Sigmoid colon (tissue), 7 donors: Measurements from ENCODE around the gene CAST. TPM values are rescaled to one million over a fixed set of nuclear protein-coding genes. Genes with fewer than 3 reads are reported as not detected.
"Not testable (repeated sequence)": the region's sequence is repeated elsewhere in the genome, so short reads cannot be mapped to it uniquely, and the experiment has no call there.

ENCODE experiments used
- DNase-seq: peaks from one replicate; pipeline ENCODE4 v3.0.0-alpha.2; 2019
- H3K27ac ChIP-seq, 4 donors: fragments of 200-600 bp; sonication (generic); one replicate each; pipeline ENCODE4 v1.5.1; 2016 to 2019; ENCODE audit warnings: mild to moderate bottlenecking in 1 of 4
- H3K27me3 ChIP-seq, 3 donors: fragments of 200-600 bp; sonication (generic); one replicate each; pipeline ENCODE4 v1.5.1; 2019; ENCODE audit warnings: mild to moderate bottlenecking in 1 of 3
- H3K36me3 ChIP-seq, 4 donors: fragments of 200-600 bp; sonication (generic); one replicate each; pipeline ENCODE4 v1.5.1; 2016 to 2019
- H3K4me1 ChIP-seq, 4 donors: fragments of 200-600 bp; sonication (generic); one replicate each; pipeline ENCODE4 v1.5.1; 2017 to 2019
- H3K4me3 ChIP-seq, 4 donors: fragments of 200-600 bp; sonication (generic); one replicate each; pipeline ENCODE4 v1.5.1; 2017 to 2019; ENCODE audit warnings: mild to moderate bottlenecking in 2 of 4, moderate library complexity in 1 of 4
- H3K9me3 ChIP-seq, 4 donors: fragments of 200-600 bp in 3 of 4; sonication (generic) in 3 of 4; one replicate each; pipeline versions ENCODE4 v1.5.1 to v1.6.1; 2013 to 2019
- CTCF ChIP-seq, 4 experiments: fragments of 450-650 bp in 3 of 4; fragments of 200-600 bp in 1 of 4; IDR thresholded peaks; one replicate each; pipeline ENCODE4 v1.5.1; 2016 to 2019; ENCODE audit warnings: antibody characterized with exemption in 4 of 4, mild to moderate bottlenecking in 3 of 4, moderate library complexity in 2 of 4
- EP300 ChIP-seq, 4 donors: sonication (generic); formaldehyde crosslinking; IDR thresholded peaks; one replicate each; pipeline ENCODE4 v1.6.1; 2017; ENCODE audit warnings: antibody characterized with exemption in 4 of 4
- POLR2A ChIP-seq, 2 donors: fragments of 450-650 bp; IDR thresholded peaks; one replicate each; pipeline ENCODE4 v1.6.1; 2016; ENCODE audit warnings: antibody characterized with exemption in 2 of 2, mild to moderate bottlenecking in 2 of 2, moderate library complexity in 2 of 2
- POLR2AphosphoS5 ChIP-seq, 4 donors: sonication (generic); formaldehyde crosslinking; IDR thresholded peaks; one replicate each; pipeline ENCODE4 v1.6.1; 2017; ENCODE audit warnings: antibody characterized with exemption in 4 of 4
- WGBS, 2 donors: extraction: QIAGEN DNeasy Blood & Tissue Kit; methylation state at CpG; one replicate each; pipeline ENCODE4 v1.1.7; 2013; 5-methylcytosine and 5-hydroxymethylcytosine counted together
- intact Hi-C: fragments of 100-400 bp; cut with DNase I; formaldehyde crosslinking; loops from one replicate; pipeline ENCODE4 v1.15.1; 2023
- polyA plus RNA-seq, 3 donors: library from polyadenylated mRNA; stranded (reverse); fragments of 200-250 nt; gene quantifications; one replicate each; pipeline ENCODE4 v1.2.3, GENCODE V29; 2013
- total RNA-seq, 4 donors: library from RNA; depleted of rRNA; stranded (reverse); fragments of >200 nt; gene quantifications; one replicate each; pipeline ENCODE4 v1.1.0, GENCODE V29; 2016
- donor health status: healthy with polysubstance abuse.
- donor health status: Bipolar disorder and iron deficiency.
- donor health status: healthy.

The CAST gene
- total and polyA plus RNA-seq, 7 donors, result 138 to 348 (median 225) TPM

GRCh38 chr5:96616801-96617200 lies 45.4 kb upstream of the CAST start:
- WGBS, 2 donors, result 19 to 78% methylated on average over 3 of the region's 3 CpGs
- no peak for DNase-seq
- Histone ChIP-seq H3K27ac (no peak overlapping the region), H3K4me3 (no peak overlapping the region), H3K9me3 (no peaks in the 10 kb centered on the region), H3K4me1 (peaks cover 0 to 10% (median 3%) of the 10 kb centered on the region in 4 donors), H3K27me3 (no peaks in the 10 kb centered on the region), H3K36me3 (no peaks in the 10 kb centered on the region)
- no peak for TF ChIP-seq CTCF (IDR thresholded peaks at IDR 0.05)
- TF ChIP-seq EP300 (IDR thresholded peaks at IDR 0.05), result no peak
- TF ChIP-seq POLR2AphosphoS5 (IDR thresholded peaks at IDR 0.05), result no peak
- no peak for TF ChIP-seq POLR2A (IDR thresholded peaks at IDR 0.05)
- intact Hi-C loops, result loop anchor here (5.0 to 10.0 kb wide), 3 partner anchors 46 to 188 kb away; partner anchors contain the start of genes CAST and ERAP1

- H3K27ac ChIP-seq, H3K27me3 ChIP-seq, H3K4me3 ChIP-seq, H3K36me3 ChIP-seq, H3K4me1 ChIP-seq, H3K9me3 ChIP-seq, DNase-seq: not testable (repeated sequence)
- WGBS, 2 donors, result 97 to 98% methylated on average over 30 of the region's 30 CpGs
- intact Hi-C loops, result loop anchor here (5.0 to 10.0 kb wide), 3 partner anchors 44 to 186 kb away; partner anchors contain the start of genes CAST and ERAP1
These were observed 43.7 kb upstream of the CAST start for GRCh38 chr5:96618311-96619016.

GRCh38 chr5:96619946-96620345 lies 42.2 kb upstream of the CAST start:
- intact Hi-C loops, result loop anchor here (5.0 to 10.0 kb wide), 3 partner anchors 42 to 185 kb away; partner anchors contain the start of genes CAST and ERAP1

GRCh38 chr5:96624596-96624995 lies 37.6 kb upstream of the CAST start:
- intact Hi-C loops, result no loop called here
- Histone ChIP-seq H3K36me3 (no peaks in the 10 kb centered on the region), H3K4me3 (no peak overlapping the region), H3K27me3 (no peaks in the 10 kb centered on the region), H3K4me1 (no peaks in the 10 kb centered on the region), H3K9me3 (no peaks in the 10 kb centered on the region), H3K27ac (no peak overlapping the region)
- no peak for DNase-seq
- 25 to 75% methylated on average over 3 of the region's 3 CpGs for WGBS, 2 donors
- TF ChIP-seq EP300 (IDR thresholded peaks at IDR 0.05), result no peak
- no peak for TF ChIP-seq POLR2A (IDR thresholded peaks at IDR 0.05)
- no peak for TF ChIP-seq CTCF (IDR thresholded peaks at IDR 0.05)
- no peak for TF ChIP-seq POLR2AphosphoS5 (IDR thresholded peaks at IDR 0.05)

More at GRCh38 chr5:96619946-96620345, 42.2 kb upstream of the CAST start:
- DNase-seq, result no peak
- H3K9me3 ChIP-seq, result no peaks in the 10 kb centered on the region
- TF ChIP-seq POLR2AphosphoS5 (IDR thresholded peaks at IDR 0.05), result no peak
- no peak for TF ChIP-seq POLR2A (IDR thresholded peaks at IDR 0.05)
- no peak for TF ChIP-seq EP300 (IDR thresholded peaks at IDR 0.05)
- TF ChIP-seq CTCF (IDR thresholded peaks at IDR 0.05), result no peak
- H3K27me3 ChIP-seq, result no peaks in the 10 kb centered on the region
- no peak overlapping the region for H3K4me3 ChIP-seq
- H3K4me1 ChIP-seq, result no peaks in the 10 kb centered on the region
- 89 to 93% methylated on average over 2 of the region's 2 CpGs for WGBS, 2 donors
- H3K36me3 ChIP-seq, result no peaks in the 10 kb centered on the region
- no peak overlapping the region for H3K27ac ChIP-seq

- no peak for TF ChIP-seq POLR2AphosphoS5 (IDR thresholded peaks at IDR 0.05)
- TF ChIP-seq EP300 (IDR thresholded peaks at IDR 0.05), result no peak
- Histone ChIP-seq H3K36me3 (no peaks in the 10 kb centered on the region), H3K27me3 (no peaks in the 10 kb centered on the region), H3K4me3 (no peak overlapping the region), H3K4me1 (no peaks in the 10 kb centered on the region), H3K27ac (no peak overlapping the region), H3K9me3 (no peaks in the 10 kb centered on the region)
- intact Hi-C loops, result no loop called here
- WGBS, 2 donors, result 88 to 92% methylated on average over 2 of the region's 2 CpGs
- DNase-seq, result no peak
These were observed 36.8 kb upstream of the CAST start for GRCh38 chr5:96625365-96625764.
